GM23338 (cell line): ENCODE data around the gene DNAJC1. TPM values are rescaled to one million over a fixed set of nuclear protein-coding genes. Genes with fewer than 3 reads are reported as not detected.

Experiments used
- ATAC-seq: fragments of 200-7000 bp; cut with Tn5 transposase; 3 replicates; pipeline ENCODE4 v1.9.1; 2020
- DNase-seq: peaks from one replicate; pipeline ENCODE4 v3.0.0-alpha.2; 2015; ENCODE audit warnings: low spot score
- H2AFZ ChIP-seq: fragments of 200-600 bp; sonication (generic); 2 replicates; pipeline ENCODE4 v1.8.0; 2016; ENCODE audit warnings: antibody characterized with exemption, mild to moderate bottlenecking, moderate library complexity
- H3F3A ChIP-seq: fragments of 200-600 bp; sonication (generic); replicated peaks from 2 replicates; pipeline ENCODE4 v1.8.0; 2017; ENCODE audit warnings: antibody characterized with exemption, mixed run types, low read depth
- H3K27ac ChIP-seq: fragments of 200-600 bp; sonication (generic); 2 replicates; pipeline ENCODE4 v1.6.1; 2016; ENCODE audit warnings: low read depth
- H3K27me3 ChIP-seq: fragments of 200-600 bp; sonication (generic); 2 replicates; pipeline ENCODE4 v1.8.0; 2016; ENCODE audit warnings: mild to moderate bottlenecking, mixed run types, moderate library complexity; ENCODE audit not compliant: insufficient read depth
- H3K36me3 ChIP-seq: fragments of 200-600 bp; sonication (generic); 2 replicates; pipeline ENCODE4 v1.8.0; 2016; ENCODE audit warnings: mild to moderate bottlenecking; ENCODE audit not compliant: insufficient read depth
- H3K4me1 ChIP-seq: fragments of 200-600 bp; sonication (generic); 2 replicates; pipeline ENCODE4 v1.8.0; 2016; ENCODE audit warnings: mild to moderate bottlenecking, moderate library complexity; ENCODE audit not compliant: insufficient read depth
- H3K4me2 ChIP-seq: fragments of 200-600 bp; sonication (generic); 2 replicates; pipeline ENCODE4 v1.7.1; 2017; ENCODE audit warnings: mixed run types
- H3K4me3 ChIP-seq: fragments of 200-600 bp; sonication (generic); 2 replicates; pipeline ENCODE4 v1.6.1; 2016; ENCODE audit warnings: mixed run types
- H3K79me2 ChIP-seq: fragments of 200-600 bp; sonication (generic); replicated peaks from 2 replicates; pipeline ENCODE4 v1.8.0; 2017; ENCODE audit warnings: mild to moderate bottlenecking; ENCODE audit not compliant: insufficient read depth
- H3K9me2 ChIP-seq: fragments of 200-600 bp; sonication (generic); 2 replicates; pipeline ENCODE4 v1.8.0; 2017; ENCODE audit not compliant: insufficient read depth
- H4K20me1 ChIP-seq: fragments of 200-600 bp; sonication (generic); replicated peaks from 2 replicates; pipeline ENCODE4 v1.8.0; 2017; ENCODE audit warnings: mild to moderate bottlenecking; ENCODE audit not compliant: insufficient read depth
- H3K27ac Mint-ChIP-seq: 2 replicates; pipeline ENCODE4 v1.8.0; 2020; ENCODE audit warnings: inconsistent platforms, mild to moderate bottlenecking, moderate library complexity, mixed read lengths
- H3K27me3 Mint-ChIP-seq: 3 replicates; pipeline ENCODE4 v1.8.0; 2022; ENCODE audit warnings: low read depth, mild to moderate bottlenecking, moderate library complexity, mixed read lengths, inconsistent platforms; ENCODE audit not compliant: insufficient read depth, poor library complexity
- H3K36me3 Mint-ChIP-seq: 3 replicates; pipeline ENCODE4 v1.8.0; 2021; ENCODE audit warnings: low read depth, mild to moderate bottlenecking, inconsistent platforms, moderate library complexity, mixed read lengths
- H3K4me1 Mint-ChIP-seq: 3 replicates; pipeline ENCODE4 v1.8.0; 2020; ENCODE audit warnings: mild to moderate bottlenecking, inconsistent platforms, mixed read lengths
- H3K4me3 Mint-ChIP-seq: 3 replicates; pipeline ENCODE4 v1.8.0; 2021; ENCODE audit warnings: moderate library complexity, mild to moderate bottlenecking, inconsistent platforms, mixed read lengths
- H3K9me3 Mint-ChIP-seq: 3 replicates; pipeline ENCODE4 v1.8.0; 2020; ENCODE audit warnings: moderate library complexity, mild to moderate bottlenecking, inconsistent platforms, mixed read lengths
- CREB1 ChIP-seq: fragments of 250-450 bp; sonication (Bioruptor Pico); IDR thresholded peaks from 2 replicates; pipeline ENCODE4 v1.5.0; 2020; ENCODE audit warnings: low read depth, mild to moderate bottlenecking, moderate library complexity
- EZH2 ChIP-seq: fragments of 200-600 bp; sonication (generic); IDR thresholded peaks from one replicate; pipeline ENCODE4 v1.8.0; 2017; ENCODE audit warnings: antibody characterized with exemption, mild to moderate bottlenecking, low read depth; ENCODE audit not compliant: unreplicated experiment
- EZH2phosphoT487 ChIP-seq: fragments of 200-600 bp; sonication (generic); IDR thresholded peaks from one replicate; pipeline ENCODE4 v1.8.1; 2018; ENCODE audit warnings: antibody characterized with exemption; ENCODE audit not compliant: unreplicated experiment
- JUNB ChIP-seq: IDR thresholded peaks from one replicate; pipeline ENCODE4 v1.6.1; 2016; ENCODE audit warnings: antibody characterized with exemption; ENCODE audit not compliant: unreplicated experiment
- NANOG ChIP-seq: IDR thresholded peaks from 2 replicates; pipeline ENCODE4 v1.6.1; 2016; ENCODE audit warnings: antibody characterized with exemption, borderline replicate concordance
- POLR2AphosphoS5 ChIP-seq: IDR thresholded peaks from 2 replicates; pipeline ENCODE4 v1.6.1; 2016; ENCODE audit warnings: antibody characterized with exemption, low read depth
- STAT1 ChIP-seq: IDR thresholded peaks from one replicate; pipeline ENCODE4 v1.6.1; 2016; ENCODE audit warnings: antibody characterized with exemption; ENCODE audit not compliant: unreplicated experiment
- ZNF114 ChIP-seq: fragments of 250-450 bp; sonication (Bioruptor Pico); IDR thresholded peaks from 2 replicates; pipeline ENCODE4 v1.5.0; 2020; ENCODE audit warnings: mild to moderate bottlenecking, moderate library complexity
- ZNF331 ChIP-seq: fragments of 250-450 bp; sonication (Bioruptor Pico); IDR thresholded peaks from 2 replicates; pipeline ENCODE4 v1.5.0; 2020; ENCODE audit warnings: low read depth, mild to moderate bottlenecking, moderate library complexity
- polyA plus RNA-seq: library from polyadenylated mRNA; unstranded; fragments of >200 nt; fragmentation: Nextera tagmentation; extraction: Ambion mirVana; gene quantifications from 2 replicates; pipeline ENCODE4 v1.2.1, GENCODE V29; 2016
- total RNA-seq: library from RNA; depleted of rRNA; stranded (reverse); fragments of >200 nt; shearing (Covaris generic); gene quantifications from 2 replicates; pipeline ENCODE4 v1.2.3, GENCODE V29; 2014
- TF ChIP-seq, protein P1 (sequence below): fragments of 250-450 bp; sonication (Bioruptor Pico); IDR thresholded peaks from 2 replicates; pipeline ENCODE4 v1.5.0; 2020; ENCODE audit warnings: mild to moderate bottlenecking, moderate library complexity
- TF ChIP-seq, protein P2 (sequence below): IDR thresholded peaks from 2 replicates; pipeline ENCODE4 v1.6.1; 2016; ENCODE audit warnings: antibody characterized with exemption
- TF ChIP-seq, protein P3 (sequence below): IDR thresholded peaks from one replicate; pipeline ENCODE4 v1.6.1; 2018; ENCODE audit warnings: antibody characterized with exemption; ENCODE audit not compliant: unreplicated experiment
- TF ChIP-seq, protein P4 (sequence below), 2 experiments: fragments of 200-600 bp in 1 of 2; sonication (generic) in 1 of 2; conservative IDR thresholded peaks; 2 replicates each; pipeline versions ENCODE4 v1.5.1 to v1.6.1; 2016 to 2017; ENCODE audit warnings: antibody characterized with exemption in 2 of 2, low read depth in 2 of 2, mild to moderate bottlenecking in 2 of 2, moderate library complexity in 1 of 2

Gene DNAJC1
- total and polyA plus RNA-seq, 2 experiments from 2014 or later, result 38.6 to 45.3 TPM

DNA sequence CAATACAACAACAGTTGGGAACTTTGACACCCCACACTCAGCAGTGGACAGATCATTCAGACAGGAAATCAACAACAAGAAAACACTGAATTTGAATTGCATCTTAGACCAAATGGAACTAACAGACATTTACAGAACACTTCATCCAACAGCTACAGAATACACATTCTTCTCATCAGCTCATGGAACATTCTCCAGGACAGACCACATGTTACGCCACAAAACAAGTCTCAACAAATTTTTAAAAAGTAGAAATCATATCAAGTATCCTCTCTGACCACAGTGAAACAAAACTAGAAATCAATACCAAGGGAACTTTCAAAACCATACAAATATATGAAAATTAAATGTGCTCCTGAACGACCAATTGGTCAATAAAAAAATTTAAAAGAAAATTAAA is 212.3 kb downstream of the DNAJC1 start:
- no peaks in the 10 kb centered on the region for H3K9me3 Mint-ChIP-seq
- Histone ChIP-seq H3K9me2 (no peaks in the 10 kb centered on the region; the same call in 1 of the 2 replicates), H3K79me2 (no peaks in the 10 kb centered on the region), H3K36me3 (no peaks in the 10 kb centered on the region), H3F3A (no peaks in the 10 kb centered on the region), H3K4me2 (no peak overlapping the region), H2AFZ (no peak overlapping the region), H3K27ac (no peak overlapping the region), H4K20me1 (no peaks in the 10 kb centered on the region), H3K4me1 (no peaks in the 10 kb centered on the region), H3K4me3 (no peak overlapping the region), H3K27me3 (no peaks in the 10 kb centered on the region)
- H3K4me3 Mint-ChIP-seq, result no peak overlapping the region
- no peaks in the 10 kb centered on the region for H3K27me3 Mint-ChIP-seq
- no peaks in the 10 kb centered on the region for H3K4me1 Mint-ChIP-seq
- ATAC-seq (no peak), DNase-seq (no peak)
- TF ChIP-seq POLR2AphosphoS5, result no peak
- no peak for TF ChIP-seq ZNF331 (CRISPR knock-in tag)
- TF ChIP-seq STAT1, result no peak
- no peak for TF ChIP-seq JUNB
- TF ChIP-seq, protein P1, sequence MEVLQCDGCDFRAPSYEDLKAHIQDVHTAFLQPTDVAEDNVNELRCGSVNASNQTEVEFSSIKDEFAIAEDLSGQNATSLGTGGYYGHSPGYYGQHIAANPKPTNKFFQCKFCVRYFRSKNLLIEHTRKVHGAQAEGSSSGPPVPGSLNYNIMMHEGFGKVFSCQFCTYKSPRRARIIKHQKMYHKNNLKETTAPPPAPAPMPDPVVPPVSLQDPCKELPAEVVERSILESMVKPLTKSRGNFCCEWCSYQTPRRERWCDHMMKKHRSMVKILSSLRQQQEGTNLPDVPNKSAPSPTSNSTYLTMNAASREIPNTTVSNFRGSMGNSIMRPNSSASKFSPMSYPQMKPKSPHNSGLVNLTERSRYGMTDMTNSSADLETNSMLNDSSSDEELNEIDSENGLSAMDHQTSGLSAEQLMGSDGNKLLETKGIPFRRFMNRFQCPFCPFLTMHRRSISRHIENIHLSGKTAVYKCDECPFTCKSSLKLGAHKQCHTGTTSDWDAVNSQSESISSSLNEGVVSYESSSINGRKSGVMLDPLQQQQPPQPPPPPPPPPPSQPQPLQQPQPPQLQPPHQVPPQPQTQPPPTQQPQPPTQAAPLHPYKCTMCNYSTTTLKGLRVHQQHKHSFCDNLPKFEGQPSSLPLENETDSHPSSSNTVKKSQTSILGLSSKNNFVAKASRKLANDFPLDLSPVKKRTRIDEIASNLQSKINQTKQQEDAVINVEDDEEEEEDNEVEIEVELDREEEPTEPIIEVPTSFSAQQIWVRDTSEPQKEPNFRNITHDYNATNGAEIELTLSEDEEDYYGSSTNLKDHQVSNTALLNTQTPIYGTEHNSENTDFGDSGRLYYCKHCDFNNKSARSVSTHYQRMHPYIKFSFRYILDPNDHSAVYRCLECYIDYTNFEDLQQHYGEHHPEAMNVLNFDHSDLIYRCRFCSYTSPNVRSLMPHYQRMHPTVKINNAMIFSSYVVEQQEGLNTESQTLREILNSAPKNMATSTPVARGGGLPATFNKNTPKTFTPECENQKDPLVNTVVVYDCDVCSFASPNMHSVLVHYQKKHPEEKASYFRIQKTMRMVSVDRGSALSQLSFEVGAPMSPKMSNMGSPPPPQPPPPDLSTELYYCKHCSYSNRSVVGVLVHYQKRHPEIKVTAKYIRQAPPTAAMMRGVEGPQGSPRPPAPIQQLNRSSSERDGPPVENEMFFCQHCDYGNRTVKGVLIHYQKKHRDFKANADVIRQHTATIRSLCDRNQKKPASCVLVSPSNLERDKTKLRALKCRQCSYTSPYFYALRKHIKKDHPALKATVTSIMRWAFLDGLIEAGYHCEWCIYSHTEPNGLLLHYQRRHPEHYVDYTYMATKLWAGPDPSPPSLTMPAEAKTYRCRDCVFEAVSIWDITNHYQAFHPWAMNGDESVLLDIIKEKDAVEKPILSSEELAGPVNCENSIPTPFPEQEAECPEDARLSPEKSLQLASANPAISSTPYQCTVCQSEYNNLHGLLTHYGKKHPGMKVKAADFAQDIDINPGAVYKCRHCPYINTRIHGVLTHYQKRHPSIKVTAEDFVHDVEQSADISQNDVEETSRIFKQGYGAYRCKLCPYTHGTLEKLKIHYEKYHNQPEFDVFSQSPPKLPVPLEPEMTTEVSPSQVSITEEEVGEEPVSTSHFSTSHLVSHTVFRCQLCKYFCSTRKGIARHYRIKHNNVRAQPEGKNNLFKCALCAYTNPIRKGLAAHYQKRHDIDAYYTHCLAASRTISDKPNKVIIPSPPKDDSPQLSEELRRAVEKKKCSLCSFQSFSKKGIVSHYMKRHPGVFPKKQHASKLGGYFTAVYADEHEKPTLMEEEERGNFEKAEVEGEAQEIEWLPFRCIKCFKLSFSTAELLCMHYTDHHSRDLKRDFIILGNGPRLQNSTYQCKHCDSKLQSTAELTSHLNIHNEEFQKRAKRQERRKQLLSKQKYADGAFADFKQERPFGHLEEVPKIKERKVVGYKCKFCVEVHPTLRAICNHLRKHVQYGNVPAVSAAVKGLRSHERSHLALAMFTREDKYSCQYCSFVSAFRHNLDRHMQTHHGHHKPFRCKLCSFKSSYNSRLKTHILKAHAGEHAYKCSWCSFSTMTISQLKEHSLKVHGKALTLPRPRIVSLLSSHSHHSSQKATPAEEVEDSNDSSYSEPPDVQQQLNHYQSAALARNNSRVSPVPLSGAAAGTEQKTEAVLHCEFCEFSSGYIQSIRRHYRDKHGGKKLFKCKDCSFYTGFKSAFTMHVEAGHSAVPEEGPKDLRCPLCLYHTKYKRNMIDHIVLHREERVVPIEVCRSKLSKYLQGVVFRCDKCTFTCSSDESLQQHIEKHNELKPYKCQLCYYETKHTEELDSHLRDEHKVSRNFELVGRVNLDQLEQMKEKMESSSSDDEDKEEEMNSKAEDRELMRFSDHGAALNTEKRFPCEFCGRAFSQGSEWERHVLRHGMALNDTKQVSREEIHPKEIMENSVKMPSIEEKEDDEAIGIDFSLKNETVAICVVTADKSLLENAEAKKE (CRISPR knock-in tag), result no peak
- no peak for TF ChIP-seq EZH2phosphoT487
- TF ChIP-seq, protein P2, sequence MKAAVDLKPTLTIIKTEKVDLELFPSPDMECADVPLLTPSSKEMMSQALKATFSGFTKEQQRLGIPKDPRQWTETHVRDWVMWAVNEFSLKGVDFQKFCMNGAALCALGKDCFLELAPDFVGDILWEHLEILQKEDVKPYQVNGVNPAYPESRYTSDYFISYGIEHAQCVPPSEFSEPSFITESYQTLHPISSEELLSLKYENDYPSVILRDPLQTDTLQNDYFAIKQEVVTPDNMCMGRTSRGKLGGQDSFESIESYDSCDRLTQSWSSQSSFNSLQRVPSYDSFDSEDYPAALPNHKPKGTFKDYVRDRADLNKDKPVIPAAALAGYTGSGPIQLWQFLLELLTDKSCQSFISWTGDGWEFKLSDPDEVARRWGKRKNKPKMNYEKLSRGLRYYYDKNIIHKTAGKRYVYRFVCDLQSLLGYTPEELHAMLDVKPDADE, result no peak
- TF ChIP-seq, protein P3, sequence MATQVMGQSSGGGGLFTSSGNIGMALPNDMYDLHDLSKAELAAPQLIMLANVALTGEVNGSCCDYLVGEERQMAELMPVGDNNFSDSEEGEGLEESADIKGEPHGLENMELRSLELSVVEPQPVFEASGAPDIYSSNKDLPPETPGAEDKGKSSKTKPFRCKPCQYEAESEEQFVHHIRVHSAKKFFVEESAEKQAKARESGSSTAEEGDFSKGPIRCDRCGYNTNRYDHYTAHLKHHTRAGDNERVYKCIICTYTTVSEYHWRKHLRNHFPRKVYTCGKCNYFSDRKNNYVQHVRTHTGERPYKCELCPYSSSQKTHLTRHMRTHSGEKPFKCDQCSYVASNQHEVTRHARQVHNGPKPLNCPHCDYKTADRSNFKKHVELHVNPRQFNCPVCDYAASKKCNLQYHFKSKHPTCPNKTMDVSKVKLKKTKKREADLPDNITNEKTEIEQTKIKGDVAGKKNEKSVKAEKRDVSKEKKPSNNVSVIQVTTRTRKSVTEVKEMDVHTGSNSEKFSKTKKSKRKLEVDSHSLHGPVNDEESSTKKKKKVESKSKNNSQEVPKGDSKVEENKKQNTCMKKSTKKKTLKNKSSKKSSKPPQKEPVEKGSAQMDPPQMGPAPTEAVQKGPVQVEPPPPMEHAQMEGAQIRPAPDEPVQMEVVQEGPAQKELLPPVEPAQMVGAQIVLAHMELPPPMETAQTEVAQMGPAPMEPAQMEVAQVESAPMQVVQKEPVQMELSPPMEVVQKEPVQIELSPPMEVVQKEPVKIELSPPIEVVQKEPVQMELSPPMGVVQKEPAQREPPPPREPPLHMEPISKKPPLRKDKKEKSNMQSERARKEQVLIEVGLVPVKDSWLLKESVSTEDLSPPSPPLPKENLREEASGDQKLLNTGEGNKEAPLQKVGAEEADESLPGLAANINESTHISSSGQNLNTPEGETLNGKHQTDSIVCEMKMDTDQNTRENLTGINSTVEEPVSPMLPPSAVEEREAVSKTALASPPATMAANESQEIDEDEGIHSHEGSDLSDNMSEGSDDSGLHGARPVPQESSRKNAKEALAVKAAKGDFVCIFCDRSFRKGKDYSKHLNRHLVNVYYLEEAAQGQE, result no peak
- TF ChIP-seq ZNF114 (CRISPR knock-in tag), result no peak
- TF ChIP-seq, protein P4, sequence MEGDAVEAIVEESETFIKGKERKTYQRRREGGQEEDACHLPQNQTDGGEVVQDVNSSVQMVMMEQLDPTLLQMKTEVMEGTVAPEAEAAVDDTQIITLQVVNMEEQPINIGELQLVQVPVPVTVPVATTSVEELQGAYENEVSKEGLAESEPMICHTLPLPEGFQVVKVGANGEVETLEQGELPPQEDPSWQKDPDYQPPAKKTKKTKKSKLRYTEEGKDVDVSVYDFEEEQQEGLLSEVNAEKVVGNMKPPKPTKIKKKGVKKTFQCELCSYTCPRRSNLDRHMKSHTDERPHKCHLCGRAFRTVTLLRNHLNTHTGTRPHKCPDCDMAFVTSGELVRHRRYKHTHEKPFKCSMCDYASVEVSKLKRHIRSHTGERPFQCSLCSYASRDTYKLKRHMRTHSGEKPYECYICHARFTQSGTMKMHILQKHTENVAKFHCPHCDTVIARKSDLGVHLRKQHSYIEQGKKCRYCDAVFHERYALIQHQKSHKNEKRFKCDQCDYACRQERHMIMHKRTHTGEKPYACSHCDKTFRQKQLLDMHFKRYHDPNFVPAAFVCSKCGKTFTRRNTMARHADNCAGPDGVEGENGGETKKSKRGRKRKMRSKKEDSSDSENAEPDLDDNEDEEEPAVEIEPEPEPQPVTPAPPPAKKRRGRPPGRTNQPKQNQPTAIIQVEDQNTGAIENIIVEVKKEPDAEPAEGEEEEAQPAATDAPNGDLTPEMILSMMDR (conservative IDR thresholded peaks at IDR 0.05; ENCODE audit: low read depth in 2 of 2), result no peak
- TF ChIP-seq EZH2, result no peak
- no peak for TF ChIP-seq NANOG
- no peak for TF ChIP-seq CREB1 (CRISPR knock-in tag)
- H3K27ac Mint-ChIP-seq, result no peak overlapping the region
- no peaks in the 10 kb centered on the region for H3K36me3 Mint-ChIP-seq
